ENCODE data around the gene VEZT.
"Not testable (repeated sequence)": the region's sequence is repeated elsewhere in the genome, so short reads cannot be mapped to it uniquely, and the experiment has no call there.

VEZT gene

GRCh38 chr12:95231190-95231589 lies 13.6 kb downstream of the VEZT start:
- TF ChIP-seq, protein P1, sequence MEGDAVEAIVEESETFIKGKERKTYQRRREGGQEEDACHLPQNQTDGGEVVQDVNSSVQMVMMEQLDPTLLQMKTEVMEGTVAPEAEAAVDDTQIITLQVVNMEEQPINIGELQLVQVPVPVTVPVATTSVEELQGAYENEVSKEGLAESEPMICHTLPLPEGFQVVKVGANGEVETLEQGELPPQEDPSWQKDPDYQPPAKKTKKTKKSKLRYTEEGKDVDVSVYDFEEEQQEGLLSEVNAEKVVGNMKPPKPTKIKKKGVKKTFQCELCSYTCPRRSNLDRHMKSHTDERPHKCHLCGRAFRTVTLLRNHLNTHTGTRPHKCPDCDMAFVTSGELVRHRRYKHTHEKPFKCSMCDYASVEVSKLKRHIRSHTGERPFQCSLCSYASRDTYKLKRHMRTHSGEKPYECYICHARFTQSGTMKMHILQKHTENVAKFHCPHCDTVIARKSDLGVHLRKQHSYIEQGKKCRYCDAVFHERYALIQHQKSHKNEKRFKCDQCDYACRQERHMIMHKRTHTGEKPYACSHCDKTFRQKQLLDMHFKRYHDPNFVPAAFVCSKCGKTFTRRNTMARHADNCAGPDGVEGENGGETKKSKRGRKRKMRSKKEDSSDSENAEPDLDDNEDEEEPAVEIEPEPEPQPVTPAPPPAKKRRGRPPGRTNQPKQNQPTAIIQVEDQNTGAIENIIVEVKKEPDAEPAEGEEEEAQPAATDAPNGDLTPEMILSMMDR (IDR thresholded peaks at IDR 0.05; ENCODE audit: borderline replicate concordance, insufficient read depth, low read depth, low read length): no peak

GRCh38 chr12:95234187-95234586 lies 16.6 kb downstream of the VEZT start:
- not testable (repeated sequence) for H3K4me3 ChIP-seq (ENCODE audit: low read depth, low read length)

More at GRCh38 chr12:95231190-95231589, 13.6 kb downstream of the VEZT start:
- no peak overlapping the region for H3K4me3 ChIP-seq (ENCODE audit: low read depth, low read length)

GRCh38 chr12:95235621-95236020 lies 18.0 kb downstream of the VEZT start:
- not testable (repeated sequence) for H3K4me3 ChIP-seq (ENCODE audit: low read depth, low read length)

DNA sequence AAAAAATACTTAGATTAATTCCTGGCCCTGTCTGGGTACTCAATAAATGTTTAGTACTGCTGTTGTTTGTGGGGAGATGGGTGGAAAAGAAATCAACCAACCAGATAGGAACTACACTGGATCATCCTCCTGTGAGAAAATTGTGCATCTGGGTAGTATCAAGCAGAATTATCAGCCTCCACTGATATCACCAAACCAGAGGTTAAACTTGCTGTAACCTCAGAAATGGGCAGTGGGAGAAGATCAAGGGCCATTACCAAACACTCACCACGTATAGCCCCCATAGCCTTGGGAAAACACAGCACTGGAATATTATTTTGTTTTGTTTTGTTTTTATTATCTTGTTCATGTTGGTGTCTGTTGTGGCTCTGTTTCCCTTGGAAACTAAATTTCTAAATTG lies 19.7 kb downstream of the VEZT start:
- TF ChIP-seq, protein P1 (IDR thresholded peaks at IDR 0.05; ENCODE audit: borderline replicate concordance, insufficient read depth, low read depth, low read length): no peak
- no peak overlapping the region for H3K4me3 ChIP-seq (ENCODE audit: low read depth, low read length)

- H3K4me3 ChIP-seq (ENCODE audit: low read depth, low read length): no peak overlapping the region
- TF ChIP-seq, protein P1 (IDR thresholded peaks at IDR 0.05; ENCODE audit: borderline replicate concordance, insufficient read depth, low read depth, low read length): no peak
Measured at GRCh38 chr12:95238150-95238549, 20.5 kb downstream of the VEZT start.

GRCh38 chr12:95239216-95239615 lies 21.6 kb downstream of the VEZT start:
- no peak overlapping the region for H3K4me3 ChIP-seq (ENCODE audit: low read depth, low read length)
- TF ChIP-seq, protein P1 (IDR thresholded peaks at IDR 0.05; ENCODE audit: borderline replicate concordance, insufficient read depth, low read depth, low read length): no peak

GRCh38 chr12:95239835-95240234 lies 22.2 kb downstream of the VEZT start:
- not testable (repeated sequence) for H3K4me3 ChIP-seq (ENCODE audit: low read depth, low read length)

DNA sequence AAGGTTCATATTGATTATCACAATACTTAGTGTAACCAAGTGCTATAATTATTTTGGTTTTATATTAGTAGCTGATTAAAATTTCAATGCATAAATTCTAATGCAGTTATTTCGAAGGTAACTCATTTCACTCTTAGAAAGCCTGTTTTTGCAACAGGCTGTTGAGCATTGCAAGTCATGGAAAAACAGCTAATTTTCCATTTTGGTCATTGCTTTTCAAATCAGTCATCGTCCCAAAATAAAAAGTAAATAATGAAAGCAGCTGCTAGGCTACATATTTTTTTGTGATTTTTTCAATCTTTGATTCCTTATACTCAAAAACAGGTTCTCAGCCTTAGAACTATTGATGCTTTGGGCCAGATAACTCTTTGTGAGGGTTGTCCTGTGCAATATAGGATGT lies 22.9 kb downstream of the VEZT start:
- TF ChIP-seq, protein P1 (IDR thresholded peaks at IDR 0.05; ENCODE audit: borderline replicate concordance, insufficient read depth, low read depth, low read length): no peak
- H3K4me3 ChIP-seq (ENCODE audit: low read depth, low read length): no peak overlapping the region

GRCh38 chr12:95241138-95241537 lies 23.5 kb downstream of the VEZT start:
- not testable (repeated sequence) for H3K4me3 ChIP-seq (ENCODE audit: low read depth, low read length)
